Parathyroid adenoma (tissue), 2 donors: Measurements from ENCODE around the gene CIB2.

ENCODE experiments used
- H2AFZ ChIP-seq: fragments of 300-600 bp; sonication (generic); one replicate; pipeline ENCODE4 v1.7.0; 2017; ENCODE audit warnings: antibody characterized with exemption, mild to moderate bottlenecking
- H3K27ac ChIP-seq: fragments of 300-600 bp; sonication (generic); one replicate; pipeline ENCODE4 v1.7.0; 2017
- H3K27me3 ChIP-seq: fragments of 300-600 bp; sonication (generic); one replicate; pipeline ENCODE4 v1.7.0; 2017; ENCODE audit warnings: low read length; ENCODE audit not compliant: control insufficient read depth, insufficient read depth
- H3K36me3 ChIP-seq: fragments of 300-600 bp; sonication (generic); one replicate; pipeline ENCODE4 v1.7.0; 2017; ENCODE audit warnings: low read length; ENCODE audit not compliant: control insufficient read depth, insufficient read depth
- H3K4me1 ChIP-seq: fragments of 300-600 bp; sonication (generic); one replicate; pipeline ENCODE4 v1.7.0; 2017; ENCODE audit warnings: control low read depth
- H3K4me2 ChIP-seq: fragments of 300-600 bp; sonication (generic); one replicate; pipeline ENCODE4 v1.7.0; 2017; ENCODE audit warnings: low read length
- H3K4me3 ChIP-seq: fragments of 300-600 bp; sonication (generic); one replicate; pipeline ENCODE4 v1.7.0; 2017; ENCODE audit warnings: low read depth, low read length
- H3K79me2 ChIP-seq: fragments of 300-600 bp; sonication (generic); one replicate; pipeline ENCODE4 v1.7.0; 2017; ENCODE audit warnings: control low read depth
- H3K9ac ChIP-seq: fragments of 300-600 bp; sonication (generic); one replicate; pipeline ENCODE4 v1.7.0; 2017; ENCODE audit warnings: mild to moderate bottlenecking
- H3K9me3 ChIP-seq: fragments of 300-600 bp; sonication (generic); one replicate; pipeline ENCODE4 v1.7.0; 2017; ENCODE audit warnings: low read length; ENCODE audit not compliant: control insufficient read depth
- TF ChIP-seq, protein P1 (sequence below): fragments of 300-600 bp; sonication (generic); IDR thresholded peaks from one replicate; pipeline ENCODE4 v1.7.0; 2017; ENCODE audit warnings: antibody characterized with exemption, mild to moderate bottlenecking
- donor health status: primary hyperparathyroidism.

The CIB2 gene

GRCh38 chr15:78103406-78104118 is 27.7 kb downstream of the CIB2 start:
- H3K27ac ChIP-seq: no peak overlapping the region
- H3K4me3 ChIP-seq: no peak overlapping the region
- H3K4me1 ChIP-seq: no peaks in the 10 kb centered on the region

DNA sequence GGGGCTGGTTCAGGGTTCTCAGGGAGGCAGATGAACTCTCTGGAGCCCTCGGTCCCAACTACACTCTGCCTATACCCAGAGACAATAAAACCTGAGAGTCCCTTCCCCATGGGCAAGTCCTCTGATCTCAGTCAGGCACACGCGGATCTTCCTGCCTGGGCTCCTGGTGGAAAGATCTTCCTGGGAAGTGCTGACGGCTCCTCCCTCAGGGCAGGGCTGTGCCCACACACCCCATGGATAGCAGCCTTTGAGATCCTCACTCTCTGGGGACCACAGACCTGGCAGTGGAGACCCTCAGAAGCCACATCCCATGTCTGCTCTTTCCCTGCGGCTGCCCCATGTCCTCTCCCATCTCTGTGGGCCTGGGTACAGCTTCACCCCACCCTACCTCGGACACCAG is 28.5 kb downstream of the CIB2 start:
- Histone ChIP-seq H3K4me3 (no peak overlapping the region), H3K9me3 (no peaks in the 10 kb centered on the region), H3K36me3 (no peaks in the 10 kb centered on the region), H3K27me3 (no peaks in the 10 kb centered on the region), H3K4me1 (no peaks in the 10 kb centered on the region), H3K79me2 (no peaks in the 10 kb centered on the region), H3K9ac (no peak overlapping the region), H2AFZ (no peak overlapping the region), H3K4me2 (no peak overlapping the region), H3K27ac (no peak overlapping the region)
- TF ChIP-seq, protein P1, sequence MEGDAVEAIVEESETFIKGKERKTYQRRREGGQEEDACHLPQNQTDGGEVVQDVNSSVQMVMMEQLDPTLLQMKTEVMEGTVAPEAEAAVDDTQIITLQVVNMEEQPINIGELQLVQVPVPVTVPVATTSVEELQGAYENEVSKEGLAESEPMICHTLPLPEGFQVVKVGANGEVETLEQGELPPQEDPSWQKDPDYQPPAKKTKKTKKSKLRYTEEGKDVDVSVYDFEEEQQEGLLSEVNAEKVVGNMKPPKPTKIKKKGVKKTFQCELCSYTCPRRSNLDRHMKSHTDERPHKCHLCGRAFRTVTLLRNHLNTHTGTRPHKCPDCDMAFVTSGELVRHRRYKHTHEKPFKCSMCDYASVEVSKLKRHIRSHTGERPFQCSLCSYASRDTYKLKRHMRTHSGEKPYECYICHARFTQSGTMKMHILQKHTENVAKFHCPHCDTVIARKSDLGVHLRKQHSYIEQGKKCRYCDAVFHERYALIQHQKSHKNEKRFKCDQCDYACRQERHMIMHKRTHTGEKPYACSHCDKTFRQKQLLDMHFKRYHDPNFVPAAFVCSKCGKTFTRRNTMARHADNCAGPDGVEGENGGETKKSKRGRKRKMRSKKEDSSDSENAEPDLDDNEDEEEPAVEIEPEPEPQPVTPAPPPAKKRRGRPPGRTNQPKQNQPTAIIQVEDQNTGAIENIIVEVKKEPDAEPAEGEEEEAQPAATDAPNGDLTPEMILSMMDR: no peak

More at GRCh38 chr15:78103406-78104118, 27.7 kb downstream of the CIB2 start:
- TF ChIP-seq, protein P1: no peak
- Histone ChIP-seq H3K27me3 (no peaks in the 10 kb centered on the region), H3K9me3 (no peaks in the 10 kb centered on the region), H3K9ac (no peak overlapping the region), H3K79me2 (no peaks in the 10 kb centered on the region), H2AFZ (no peak overlapping the region), H3K4me2 (no peak overlapping the region), H3K36me3 (no peaks in the 10 kb centered on the region)

DNA sequence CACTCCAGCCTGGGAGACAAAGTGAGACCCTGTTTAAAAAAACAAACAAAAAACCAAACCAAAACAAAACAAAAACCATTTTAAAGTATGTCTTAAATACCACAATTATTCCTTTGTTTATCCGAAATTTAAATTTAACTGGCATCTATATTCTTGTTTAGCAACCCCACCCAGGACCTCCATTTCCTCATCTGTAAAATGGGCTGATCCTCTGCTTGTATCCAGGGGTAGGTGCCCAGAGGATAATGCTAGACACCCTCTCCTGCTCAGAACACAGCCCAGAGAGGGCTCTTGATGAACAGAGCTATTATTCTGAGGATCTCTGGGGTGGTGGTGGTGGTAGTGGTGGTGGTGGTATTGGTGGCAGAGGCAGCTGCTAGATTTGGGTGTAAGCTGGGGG is 29.0 kb downstream of the CIB2 start:
- Histone ChIP-seq H3K9me3 (no peaks in the 10 kb centered on the region), H3K4me1 (no peaks in the 10 kb centered on the region), H3K36me3 (no peaks in the 10 kb centered on the region), H2AFZ (no peak overlapping the region), H3K27ac (no peak overlapping the region), H3K79me2 (no peaks in the 10 kb centered on the region), H3K4me2 (no peak overlapping the region), H3K27me3 (no peaks in the 10 kb centered on the region), H3K9ac (no peak overlapping the region), H3K4me3 (no peak overlapping the region)
- TF ChIP-seq, protein P1: no peak

GRCh38 chr15:78101423-78102105 is 29.7 kb downstream of the CIB2 start:
- no peaks in the 10 kb centered on the region for H3K4me1 ChIP-seq
- H3K4me2 ChIP-seq: no peak overlapping the region
- H3K36me3 ChIP-seq: no peaks in the 10 kb centered on the region
- no peak overlapping the region for H3K9ac ChIP-seq
- no peaks in the 10 kb centered on the region for H3K79me2 ChIP-seq
- TF ChIP-seq, protein P1: no peak
- H3K9me3 ChIP-seq: no peaks in the 10 kb centered on the region
- H3K27ac ChIP-seq: no peak overlapping the region
- no peak overlapping the region for H3K4me3 ChIP-seq
- H3K27me3 ChIP-seq: no peaks in the 10 kb centered on the region
- no peak overlapping the region for H2AFZ ChIP-seq

- Histone ChIP-seq H3K9ac (no peak overlapping the region), H3K27ac (no peak overlapping the region), H3K27me3 (no peaks in the 10 kb centered on the region), H3K4me2 (no peak overlapping the region), H3K4me1 (no peaks in the 10 kb centered on the region), H3K4me3 (no peak overlapping the region), H2AFZ (no peak overlapping the region), H3K79me2 (no peaks in the 10 kb centered on the region), H3K9me3 (no peaks in the 10 kb centered on the region), H3K36me3 (no peaks in the 10 kb centered on the region)
- TF ChIP-seq, protein P1: no peak
Observed at GRCh38 chr15:78100886-78101285, 30.4 kb downstream of the CIB2 start.
